ENCODE measurements around the gene IGFBP7. TPM values are rescaled to one million over a fixed set of nuclear protein-coding genes. Genes with fewer than 3 reads are reported as not detected.
A peak's percentile ranks its signal among the peaks of the same experiment; 100 is the strongest.

IGFBP7 gene
- total RNA-seq, 1 donor from 2014 or later = 487 TPM

DNA sequence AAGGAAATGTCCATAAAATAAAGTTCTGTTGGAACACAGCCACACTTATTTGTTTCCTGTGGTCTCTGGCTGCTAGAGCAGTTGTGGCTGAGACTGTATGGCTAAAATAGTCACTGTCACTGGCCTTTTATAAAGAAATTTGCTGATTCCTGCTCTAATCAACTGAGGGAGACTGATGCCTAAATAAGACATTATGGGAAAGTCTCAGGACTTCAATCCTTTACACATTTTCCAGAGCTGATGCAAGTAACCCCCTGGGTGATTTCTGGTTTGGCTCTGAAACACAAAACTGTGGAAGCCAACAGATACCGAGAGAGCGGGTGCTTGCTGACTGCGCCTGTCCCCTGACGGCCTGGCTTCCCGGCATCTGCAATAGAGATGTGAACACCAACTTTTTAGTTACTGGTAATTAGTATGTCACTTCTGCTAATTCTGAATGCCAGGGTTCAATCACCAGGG, 67.4 kb downstream of the IGFBP7 start:
- DNase-seq (ENCODE audit: low spot score) = no peak

DNA sequence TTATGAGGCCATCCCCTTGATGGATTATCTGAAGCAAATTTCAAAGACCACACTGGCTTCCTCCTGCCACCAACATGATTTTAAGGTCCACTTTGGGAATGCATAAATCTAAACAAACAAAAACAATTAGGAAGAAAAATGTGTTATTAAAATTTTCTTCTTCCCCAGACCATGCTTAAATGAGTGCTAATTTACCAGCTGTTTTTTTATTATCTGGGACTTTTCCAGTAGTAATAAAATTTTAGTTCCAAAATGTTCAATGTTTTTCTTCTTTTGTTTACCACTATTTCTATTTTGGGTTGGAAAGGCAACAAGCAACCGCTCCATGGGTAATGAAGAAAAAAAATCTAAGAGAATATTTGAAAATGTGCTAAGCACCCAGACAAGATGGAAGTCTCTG, 69.2 kb downstream of the IGFBP7 start:
- DNase-seq (ENCODE audit: low spot score) = no peak

DNA sequence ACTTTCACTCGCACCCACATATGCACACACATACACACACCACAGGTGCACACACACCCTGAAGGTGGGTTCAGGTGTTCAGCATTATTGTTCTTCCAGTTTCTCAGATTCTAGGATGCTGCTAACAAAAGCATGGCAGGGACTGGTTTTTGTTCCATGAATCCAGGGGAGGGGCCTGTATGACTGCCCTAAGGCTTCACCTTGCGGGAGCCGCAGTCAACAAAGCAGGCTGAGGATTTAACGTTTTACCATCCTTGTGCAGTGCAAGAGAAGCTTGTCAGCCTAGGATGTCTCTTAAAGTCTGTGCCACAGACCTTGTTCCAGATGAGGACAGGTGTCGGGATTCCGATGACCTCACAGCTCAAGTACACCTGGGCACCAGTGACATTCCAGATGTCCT, 69.7 kb downstream of the IGFBP7 start:
- no peak for DNase-seq (ENCODE audit: low spot score)

DNA sequence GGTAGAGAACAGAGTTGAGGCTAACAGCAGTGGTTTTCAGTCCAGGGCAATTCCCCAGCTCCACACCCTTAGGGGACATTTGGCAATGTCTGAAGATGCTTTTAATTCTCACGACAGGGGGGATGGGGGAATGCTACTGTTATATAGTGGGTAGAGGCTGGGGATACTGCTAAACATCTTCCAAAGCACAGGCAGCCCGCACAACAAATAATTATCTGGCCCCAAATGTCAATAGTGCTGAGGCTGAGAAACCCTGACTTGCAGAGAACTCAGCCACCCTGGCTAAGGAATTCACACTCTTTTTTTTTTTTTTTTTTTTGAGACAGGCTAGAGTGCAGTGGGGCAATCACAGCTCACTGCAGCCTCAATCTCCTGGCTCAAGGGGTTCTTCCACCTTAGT, 70.8 kb downstream of the IGFBP7 start:
- no peak for DNase-seq (ENCODE audit: low spot score)

DNA sequence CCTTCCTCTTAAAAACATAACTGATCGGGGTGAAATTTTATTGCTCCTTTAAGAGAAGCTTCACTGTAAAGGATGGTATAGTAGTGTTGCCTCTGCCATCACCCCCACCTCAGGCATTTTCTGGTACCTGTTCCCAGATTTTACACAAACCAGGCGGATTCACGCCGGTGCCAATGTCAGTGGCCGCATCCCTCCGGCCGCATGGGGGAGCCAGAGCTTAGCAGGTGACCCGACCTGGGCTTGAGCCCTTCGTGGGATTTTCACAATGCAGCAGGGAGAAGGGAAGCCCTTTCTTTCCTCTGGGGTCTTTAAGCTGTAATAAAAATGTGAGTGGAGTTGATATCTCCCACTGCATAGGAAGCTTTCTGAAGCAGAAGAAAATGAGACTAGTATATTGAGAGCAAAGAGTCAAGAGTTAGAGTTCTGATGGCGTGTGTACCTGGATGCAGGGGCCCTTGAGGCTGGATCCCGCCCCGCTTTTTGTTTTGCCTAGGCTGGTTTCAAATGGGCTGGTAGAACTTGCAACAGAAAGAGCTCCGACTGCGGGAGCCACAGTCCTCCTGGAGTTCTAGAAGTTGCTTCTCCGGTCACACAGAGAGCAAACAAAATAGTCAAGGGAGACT, 72.1 kb downstream of the IGFBP7 start:
- peak; percentile 56 for DNase-seq (ENCODE audit: low spot score)

DNA sequence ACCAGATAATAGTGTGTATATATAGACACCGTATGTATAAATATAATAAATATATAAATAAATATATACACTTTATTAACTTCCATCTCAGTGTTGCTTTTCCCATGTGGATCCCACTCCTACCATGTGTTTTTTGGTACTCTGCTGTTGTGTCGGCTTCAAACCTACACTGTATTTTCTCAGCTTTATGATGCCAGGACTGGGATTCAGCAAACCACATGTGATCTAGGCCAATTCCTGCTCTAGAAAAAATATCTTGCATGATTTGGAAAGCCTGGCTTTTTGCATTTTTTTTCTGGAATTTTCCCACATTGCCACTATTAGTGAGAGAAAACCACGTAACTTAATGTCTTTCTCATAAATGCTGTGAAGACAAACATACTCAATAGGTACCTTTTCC, 75.7 kb downstream of the IGFBP7 start:
- DNase-seq (ENCODE audit: low spot score) = no peak

DNA sequence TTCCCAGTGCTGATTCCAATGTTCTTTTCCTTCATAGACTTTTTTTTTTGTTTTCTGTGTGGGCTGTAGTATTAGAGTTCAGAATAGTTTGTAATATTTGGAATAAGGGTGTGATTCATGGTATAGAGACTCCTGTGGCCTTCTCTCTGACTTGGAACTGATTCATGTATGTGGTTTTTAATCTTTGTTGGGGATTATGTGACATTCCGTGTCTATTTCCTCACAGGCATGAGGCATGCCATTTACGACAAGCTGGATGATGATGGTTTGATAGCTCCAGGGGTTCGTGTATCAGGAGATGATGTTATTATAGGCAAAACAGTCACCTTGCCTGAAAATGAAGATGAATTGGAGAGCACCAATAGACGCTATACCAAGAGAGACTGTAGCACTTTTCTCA, 87.1 kb downstream of the IGFBP7 start:
- DNase-seq (ENCODE audit: low spot score) = no peak

DNA sequence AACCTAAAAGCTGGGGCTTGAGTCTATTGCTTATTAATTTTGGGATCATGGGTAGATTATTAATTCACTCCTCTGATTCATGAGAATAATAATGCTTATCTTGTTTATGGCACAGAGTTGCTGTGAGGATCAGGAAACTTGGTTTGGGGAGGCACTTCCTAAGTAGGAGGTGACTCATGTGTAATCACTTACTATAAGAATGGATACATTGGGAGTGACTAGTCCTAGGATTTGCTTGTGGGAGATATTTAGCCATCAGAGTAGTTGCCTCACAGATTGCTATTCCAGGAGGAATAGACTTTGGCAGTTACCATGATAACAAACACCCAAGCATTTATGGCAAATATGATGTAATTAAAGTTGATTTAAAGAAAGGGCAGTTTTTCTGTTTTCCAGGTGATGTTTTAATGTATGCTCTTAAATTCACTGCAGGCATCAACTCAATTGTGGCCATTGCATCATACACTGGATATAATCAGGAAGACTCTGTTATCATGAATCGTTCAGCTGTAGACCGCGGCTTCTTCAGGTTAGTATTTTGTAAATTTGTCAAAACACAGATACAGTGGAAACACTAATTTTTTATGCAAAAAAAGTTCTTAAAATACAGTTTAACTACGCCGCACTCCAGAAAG, 89.6 kb downstream of the IGFBP7 start:
- DNase-seq (ENCODE audit: low spot score) = no peak

DNA sequence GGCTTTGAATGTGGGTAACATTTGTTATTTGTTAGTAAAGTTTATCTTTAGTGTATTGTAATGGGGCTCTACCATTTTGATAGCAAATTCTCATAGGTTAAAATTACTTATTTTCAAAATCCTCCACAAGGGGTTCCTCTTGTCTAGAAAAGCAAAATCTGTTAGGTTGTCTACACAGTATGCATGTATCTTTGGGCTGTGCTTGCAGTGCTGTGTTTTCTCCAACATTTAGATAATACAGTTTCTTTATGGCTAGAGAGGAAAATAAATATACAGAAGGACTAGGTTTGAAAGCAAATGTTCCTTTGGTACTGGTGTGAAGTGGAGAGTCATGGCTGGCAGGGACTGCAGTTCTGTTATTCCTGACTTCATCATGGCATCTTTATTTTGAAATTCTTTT, 91.2 kb downstream of the IGFBP7 start:
- no peak for DNase-seq (ENCODE audit: low spot score)

DNA sequence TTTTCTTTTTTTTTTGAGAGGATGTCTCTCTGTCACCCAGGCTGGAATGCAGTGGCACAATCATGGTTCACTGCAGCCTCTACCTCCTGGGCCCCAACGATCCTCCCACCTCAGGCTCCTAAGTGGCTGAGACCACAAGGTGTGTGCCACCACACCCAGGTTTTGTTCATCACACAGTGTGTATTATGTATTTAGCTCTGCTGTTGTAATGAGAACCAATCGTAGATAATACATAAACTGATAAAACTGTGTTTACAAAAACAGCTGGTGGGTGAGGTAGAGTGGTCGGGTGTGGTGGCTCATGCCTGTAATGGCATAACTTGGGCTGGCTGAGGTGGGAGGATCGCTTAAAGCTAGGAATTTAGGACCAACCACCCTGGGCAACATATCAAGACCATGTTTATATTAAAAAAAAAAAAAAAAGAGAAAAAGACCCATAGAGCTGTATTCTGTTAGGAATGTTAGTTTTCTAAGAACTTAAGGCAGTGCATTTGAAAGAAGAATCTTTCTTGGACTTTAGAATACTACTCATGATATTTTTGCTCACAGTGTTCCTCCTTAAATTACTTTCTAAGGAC, 96.6 kb downstream of the IGFBP7 start:
- DNase-seq (ENCODE audit: low spot score) = no peak

DNA sequence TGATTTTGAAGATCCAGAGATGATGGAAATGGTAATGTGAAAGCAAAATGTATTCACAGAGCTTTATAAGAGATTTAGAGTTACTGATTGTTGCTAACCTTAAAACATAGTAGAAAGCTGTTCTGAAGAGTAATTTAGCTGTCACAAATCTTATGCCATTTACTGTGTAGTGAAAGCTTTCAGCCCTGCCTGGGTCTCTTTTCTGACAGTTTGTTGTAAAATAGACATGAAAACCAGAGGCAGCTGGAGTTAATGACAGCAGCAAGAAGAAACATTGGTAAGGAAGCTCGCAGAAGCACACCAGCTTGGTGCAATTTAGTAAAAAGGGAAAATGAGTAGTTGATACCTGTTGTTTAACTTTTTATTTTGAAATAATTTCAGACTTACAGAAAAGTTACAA, 110.4 kb downstream of the IGFBP7 start:
- DNase-seq (ENCODE audit: low spot score) = no peak

DNA sequence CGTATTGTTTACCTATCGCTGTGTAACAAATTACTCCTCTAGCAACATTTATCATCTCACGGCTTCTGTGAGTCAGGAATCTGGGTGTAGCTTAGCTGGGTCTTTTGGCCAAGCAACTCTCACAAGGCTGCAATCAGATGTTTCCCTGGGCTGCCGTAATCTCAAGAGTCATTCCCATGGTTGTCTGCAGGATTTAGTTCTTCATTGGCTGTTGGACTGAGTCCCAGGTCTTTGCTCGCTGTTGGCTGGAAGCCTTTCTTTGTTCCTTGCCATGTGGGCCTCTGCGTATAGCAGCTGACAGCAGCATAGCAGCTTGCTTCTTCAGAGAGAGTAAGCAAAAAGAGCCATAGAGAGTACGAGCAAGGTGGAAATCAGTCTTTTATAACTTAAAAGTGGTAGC, 114.7 kb downstream of the IGFBP7 start:
- peak; percentile 60 for DNase-seq (ENCODE audit: low spot score)

DNA sequence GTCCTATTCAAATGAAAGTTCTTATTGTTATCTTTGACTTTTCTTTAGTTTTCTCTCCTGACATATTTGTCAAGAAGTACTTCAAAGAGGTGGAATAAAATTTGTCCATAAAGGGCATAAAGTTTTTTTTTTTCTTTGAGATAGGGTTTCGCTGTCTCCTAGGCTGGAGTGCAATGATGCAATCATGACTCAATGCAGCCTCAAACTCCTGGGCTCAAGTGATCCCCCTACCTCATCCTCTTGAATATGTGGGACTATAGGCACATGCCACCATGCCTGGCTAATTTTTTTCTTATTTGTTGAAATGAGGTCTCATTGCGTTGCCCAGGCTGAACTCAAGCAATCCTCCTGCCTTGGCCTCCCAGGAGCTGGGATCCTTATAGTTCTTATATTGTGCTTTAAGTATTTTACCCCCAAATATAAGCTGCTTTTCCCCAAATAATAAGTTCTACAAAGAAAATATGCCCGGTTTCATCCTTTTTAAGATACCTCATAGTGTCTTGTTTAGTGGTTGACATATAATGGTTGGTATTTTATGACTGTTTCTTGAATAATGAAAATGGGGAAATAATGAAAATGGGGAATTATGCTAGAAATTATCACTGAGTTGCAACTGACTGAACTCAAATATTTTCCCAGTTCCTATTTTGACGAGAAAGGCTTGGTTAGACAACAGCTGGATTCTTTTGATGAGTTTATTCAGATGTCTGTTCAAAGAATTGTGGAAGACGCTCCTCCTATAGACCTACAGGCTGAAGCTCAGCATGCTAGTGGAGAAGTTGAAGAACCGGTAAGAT, 119.9 kb downstream of the IGFBP7 start:
- DNase-seq (ENCODE audit: low spot score) = no peak

DNA sequence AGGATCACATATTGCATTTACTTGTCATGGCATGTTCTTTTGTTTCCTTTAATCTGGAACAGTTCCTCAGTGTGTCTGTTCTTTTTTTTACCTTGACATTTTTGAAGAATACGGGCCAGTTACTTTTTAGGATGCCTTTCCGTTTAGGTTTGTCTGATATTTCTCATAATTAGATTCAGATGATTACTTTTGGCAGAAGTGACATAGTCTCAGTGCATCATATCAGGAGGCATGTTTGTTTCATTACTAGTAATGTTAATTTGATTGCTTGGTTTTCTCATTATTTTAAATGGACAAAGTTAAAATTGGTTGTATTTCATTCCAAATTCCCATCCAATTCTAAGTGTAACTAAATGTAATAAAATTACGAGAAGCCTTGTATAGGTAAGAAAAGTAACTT, 123.2 kb downstream of the IGFBP7 start:
- no peak for DNase-seq (ENCODE audit: low spot score)

DNA sequence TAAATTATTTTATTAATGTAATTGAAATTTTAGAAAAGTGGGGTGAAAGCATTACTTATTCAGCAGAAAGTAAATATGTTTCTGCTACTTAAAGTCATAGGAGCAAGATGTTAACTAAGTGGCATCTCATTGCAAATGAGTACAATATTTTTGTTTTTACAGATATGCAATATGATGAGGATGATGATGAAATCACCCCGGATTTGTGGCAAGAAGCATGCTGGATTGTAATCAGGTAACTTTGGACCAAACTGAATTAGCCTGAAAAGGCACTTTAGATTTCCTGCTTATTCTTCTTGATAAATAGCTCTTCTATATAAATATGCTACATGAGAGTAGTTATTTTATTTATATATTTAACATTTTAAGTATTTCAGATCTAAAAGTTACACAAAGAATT, 124.0 kb downstream of the IGFBP7 start:
- no peak for DNase-seq (ENCODE audit: low spot score)

DNA sequence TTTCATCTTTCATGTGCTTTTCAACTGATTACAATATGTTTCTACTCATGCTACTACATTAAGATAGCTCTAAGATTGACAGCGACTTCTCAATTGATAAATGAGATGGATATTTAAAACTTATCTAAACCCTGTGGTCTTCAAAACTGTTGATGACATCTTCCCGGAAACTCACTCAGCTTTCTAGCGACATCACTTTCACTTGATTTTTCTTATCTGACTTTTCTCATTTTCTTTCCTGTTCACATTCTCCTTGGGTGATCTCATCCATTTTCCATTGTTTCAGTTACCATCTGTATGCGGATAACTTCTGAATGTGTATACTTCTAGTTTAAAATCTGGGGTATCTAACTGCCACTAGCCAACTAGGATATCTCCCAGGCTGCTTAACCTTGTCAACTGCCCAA, 128.4 kb downstream of the IGFBP7 start:
- no peak for DNase-seq (ENCODE audit: low spot score)

Other genes starting within 250 kb of the IGFBP7 start
- 45.3 TPM for gene REST, start 202.5 kb downstream of the IGFBP7 start, total RNA-seq
- gene NOA1, start 132.8 kb downstream of the IGFBP7 start, total RNA-seq = 15.7 TPM
- 84.2 TPM for gene POLR2B, start 131.5 kb downstream of the IGFBP7 start, total RNA-seq